ENCODE measurements around the gene RTP5.
"Not testable (repeated sequence)": the region's sequence is repeated elsewhere in the genome, so short reads cannot be mapped to it uniquely, and the experiment has no call there.

RTP5 gene

GRCh38 chr2:241904011-241904718 is 34.6 kb downstream of the RTP5 start:
- DNase-seq: no peak

DNA sequence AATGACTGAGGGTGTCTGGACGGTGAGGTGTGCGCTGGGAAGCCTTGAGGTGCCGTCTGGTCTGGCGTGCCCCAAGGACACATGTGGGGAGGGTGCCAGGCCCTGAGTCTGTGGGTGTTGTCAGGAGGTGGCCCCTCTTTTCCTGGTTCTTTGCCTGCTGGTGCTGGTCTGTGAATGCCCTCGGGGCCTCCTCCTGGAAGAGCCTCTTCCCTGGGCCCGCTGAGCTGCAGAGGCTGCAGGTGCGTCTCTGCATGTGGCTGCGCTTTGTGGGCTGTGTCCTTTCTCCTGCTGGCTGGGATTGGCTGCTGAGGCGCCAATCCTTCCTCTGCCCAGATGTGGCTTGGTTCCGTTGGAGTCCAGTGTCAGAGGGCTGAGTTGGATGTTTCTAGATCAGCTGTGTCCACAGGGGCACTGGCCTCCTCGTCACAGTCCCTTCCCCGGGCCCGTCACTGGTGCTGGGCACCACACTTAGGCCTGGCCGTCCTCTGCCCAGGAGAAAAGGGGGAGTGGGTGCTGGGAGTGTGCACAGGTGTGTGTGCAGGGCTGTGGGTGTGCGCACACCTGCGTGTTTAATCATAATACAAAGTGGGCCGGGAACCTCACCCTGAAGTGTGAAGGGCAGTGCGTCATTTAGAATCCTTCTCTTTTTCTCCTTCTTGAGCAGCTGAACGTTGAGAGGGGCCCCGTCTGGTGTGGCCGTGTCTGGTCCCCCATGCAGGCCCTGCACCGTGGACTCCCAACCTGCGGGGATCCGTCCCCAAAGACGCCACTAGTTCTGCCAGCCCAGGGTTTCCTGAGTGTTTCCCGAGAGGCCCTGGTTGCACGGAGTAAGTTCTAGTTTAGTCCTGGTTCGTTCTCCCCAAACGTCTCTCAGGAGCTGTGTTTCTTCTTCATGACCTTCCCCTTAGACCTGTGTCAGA is 35.5 kb downstream of the RTP5 start:
- DNase-seq: no peak

DNA sequence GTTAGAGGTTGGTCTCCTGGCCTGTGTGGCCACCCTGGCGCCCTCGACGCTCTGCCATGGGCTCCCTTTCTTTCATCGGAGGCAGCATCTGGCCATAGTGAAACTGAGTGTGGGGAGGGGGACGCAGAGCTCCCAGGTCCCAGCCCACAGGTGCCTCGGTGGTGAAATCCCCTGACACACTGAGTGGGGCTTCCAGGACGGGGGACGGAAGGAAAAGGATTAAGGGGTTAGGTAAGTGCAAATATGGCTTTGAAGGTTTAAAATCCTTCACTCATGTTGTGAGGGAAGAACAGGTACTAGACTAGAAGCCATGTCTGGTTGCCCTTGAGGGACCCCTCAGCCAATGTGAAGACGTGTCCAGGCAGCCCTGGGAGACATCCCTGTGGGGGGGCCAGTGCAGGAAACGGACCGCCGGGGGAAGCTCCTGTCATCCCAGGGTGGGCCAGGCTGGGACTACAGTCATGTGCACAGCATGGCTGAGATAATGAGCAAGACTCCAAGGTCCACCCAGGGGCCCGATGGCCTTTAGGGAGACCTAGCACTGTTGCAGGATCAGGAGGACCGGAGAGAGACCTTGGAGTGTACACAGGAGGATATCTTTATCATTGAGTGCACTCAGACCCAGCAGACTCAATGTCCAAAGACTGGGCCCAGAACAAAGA is 36.3 kb downstream of the RTP5 start:
- DNase-seq: no peak

DNA sequence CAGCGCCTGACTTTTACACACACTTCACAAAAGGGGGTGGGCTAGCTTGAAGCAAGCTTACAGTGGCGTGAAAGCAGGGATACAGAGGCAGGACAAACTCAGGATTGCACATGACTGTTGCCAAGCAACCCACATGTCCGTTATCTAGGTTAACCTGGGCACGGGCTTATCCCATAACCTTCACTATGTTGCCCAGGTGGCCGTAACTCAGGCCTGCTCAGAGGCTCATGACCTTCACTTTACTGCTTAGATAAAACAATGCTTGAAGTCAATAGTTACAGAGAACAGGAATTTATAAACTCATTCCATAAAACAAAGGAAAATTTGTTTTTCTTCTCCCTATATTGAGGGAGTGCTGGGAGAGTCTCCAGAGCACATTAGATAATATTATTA is 36.8 kb downstream of the RTP5 start:
- not testable (repeated sequence) for DNase-seq

- DNase-seq: no peak
These were observed 37.5 kb downstream of the RTP5 start for GRCh38 chr2:241906826-241907570.

DNA sequence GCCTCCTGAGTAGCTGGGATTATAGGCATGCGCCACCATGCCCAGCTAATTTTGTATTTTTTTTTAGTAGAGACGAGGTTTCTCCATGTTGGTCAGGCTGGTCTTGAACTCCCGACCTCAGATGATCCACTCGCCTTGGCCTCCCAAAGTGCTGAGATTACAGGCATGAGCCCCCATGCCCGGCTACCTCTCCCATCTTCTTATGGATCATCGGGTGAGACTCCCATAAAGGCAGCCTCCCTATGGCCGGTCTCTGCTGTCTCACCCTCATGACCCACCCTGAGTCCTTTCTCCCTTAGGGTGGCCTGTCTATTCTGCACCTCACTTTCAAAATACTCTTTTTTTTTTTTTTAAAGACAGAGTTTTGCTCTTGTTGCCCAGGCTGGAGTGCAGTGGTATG is 38.3 kb downstream of the RTP5 start:
- not testable (repeated sequence) for DNase-seq

DNA sequence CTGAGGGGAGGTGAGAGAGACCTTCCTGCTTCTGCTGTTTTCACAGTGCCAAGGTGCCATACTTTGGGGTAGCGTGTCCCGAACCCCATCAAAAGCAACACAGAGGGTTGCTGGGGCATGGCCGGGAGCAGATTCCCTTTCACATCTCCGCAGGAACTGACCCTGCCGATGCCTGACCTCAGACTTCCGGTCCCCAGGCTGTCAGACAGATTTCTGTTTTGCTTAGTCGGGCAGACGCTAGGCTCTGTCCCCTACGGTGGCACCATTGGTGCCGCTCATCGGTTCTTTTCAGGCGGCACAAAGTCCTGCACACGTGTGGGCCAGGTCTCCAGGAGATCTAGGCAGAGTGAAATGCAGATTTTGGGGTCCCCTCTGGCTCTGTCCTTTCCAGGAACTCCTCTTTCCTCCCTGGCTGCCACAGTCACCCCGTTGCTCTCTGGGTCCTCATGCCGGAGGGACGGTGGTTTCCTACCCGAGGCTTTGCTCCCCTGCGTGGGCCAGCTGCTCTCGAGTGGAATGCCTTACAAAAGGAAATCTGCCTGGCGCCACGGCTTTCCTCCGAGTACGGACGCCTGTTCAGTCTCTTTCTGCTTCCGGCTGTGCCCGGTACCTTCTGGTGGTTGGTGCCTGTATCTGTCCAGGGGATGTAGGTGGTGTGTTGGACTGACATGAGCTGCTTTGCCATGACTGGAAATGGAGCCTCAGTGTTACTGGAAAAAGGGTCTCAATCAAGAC is 39.3 kb downstream of the RTP5 start:
- DNase-seq: no peak

DNA sequence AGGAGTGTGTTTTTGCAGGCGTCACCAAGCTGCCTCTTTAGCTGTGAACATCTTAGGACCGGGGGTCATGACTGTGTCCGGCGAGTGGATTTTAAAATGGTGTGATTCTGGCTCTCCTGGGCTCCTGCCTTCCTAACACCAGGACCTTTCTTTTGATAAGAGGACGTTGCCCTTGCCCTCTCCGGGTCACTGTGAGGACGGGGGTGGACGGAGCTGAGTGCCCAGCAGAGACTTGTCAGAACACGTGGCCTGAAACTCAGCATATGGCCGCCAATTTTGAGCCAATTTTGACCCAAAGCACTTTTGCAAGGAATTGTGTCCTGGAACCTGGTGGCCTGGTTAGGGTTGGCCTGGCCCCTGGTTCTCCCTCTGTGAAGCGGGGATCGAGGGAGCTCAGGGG is 40.2 kb downstream of the RTP5 start:
- DNase-seq: no peak

- no peak for DNase-seq
These were observed 41.3 kb downstream of the RTP5 start for GRCh38 chr2:241910604-241911520.

DNA sequence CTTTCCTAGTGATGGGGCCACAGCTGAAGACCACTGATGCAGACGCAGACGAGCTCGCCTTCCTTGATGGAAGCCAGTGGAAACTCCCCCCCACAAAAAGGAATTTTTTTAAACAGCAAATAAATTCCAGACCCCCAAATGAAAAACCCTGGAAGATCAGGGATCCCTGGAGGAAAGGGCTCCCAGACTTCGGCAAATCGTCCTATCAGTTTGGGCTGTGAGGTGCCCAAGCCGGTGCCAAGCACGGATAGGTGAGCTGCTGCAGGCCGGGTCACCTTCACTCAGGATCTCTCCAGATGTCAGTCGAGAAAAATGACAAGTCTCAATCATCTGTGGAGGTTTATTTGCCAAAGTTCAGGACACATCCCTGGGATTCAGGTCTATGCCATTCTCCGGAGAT is 42.0 kb downstream of the RTP5 start:
- no peak for DNase-seq

- DNase-seq: no peak
These were observed 42.6 kb downstream of the RTP5 start for GRCh38 chr2:241912021-241912555.

DNA sequence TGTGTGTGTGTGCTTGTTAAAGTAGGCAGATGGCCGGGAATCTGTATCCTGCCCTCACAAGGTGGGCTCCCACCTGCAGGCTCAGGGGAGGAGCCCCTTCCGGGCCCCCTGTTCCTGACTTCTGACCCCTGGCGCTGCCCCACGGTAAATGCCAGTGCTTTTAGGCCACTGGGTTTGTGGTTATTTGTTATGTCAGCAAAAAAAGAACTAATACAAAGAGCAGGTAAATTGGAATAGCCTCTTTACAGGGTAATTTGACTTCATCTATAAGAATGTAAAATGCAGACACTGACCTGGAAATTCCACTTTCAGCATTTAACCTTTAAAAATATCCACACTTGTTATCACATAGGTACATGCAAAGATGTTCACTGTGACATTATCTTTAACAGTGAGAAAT is 44.2 kb downstream of the RTP5 start:
- DNase-seq: no peak

DNA sequence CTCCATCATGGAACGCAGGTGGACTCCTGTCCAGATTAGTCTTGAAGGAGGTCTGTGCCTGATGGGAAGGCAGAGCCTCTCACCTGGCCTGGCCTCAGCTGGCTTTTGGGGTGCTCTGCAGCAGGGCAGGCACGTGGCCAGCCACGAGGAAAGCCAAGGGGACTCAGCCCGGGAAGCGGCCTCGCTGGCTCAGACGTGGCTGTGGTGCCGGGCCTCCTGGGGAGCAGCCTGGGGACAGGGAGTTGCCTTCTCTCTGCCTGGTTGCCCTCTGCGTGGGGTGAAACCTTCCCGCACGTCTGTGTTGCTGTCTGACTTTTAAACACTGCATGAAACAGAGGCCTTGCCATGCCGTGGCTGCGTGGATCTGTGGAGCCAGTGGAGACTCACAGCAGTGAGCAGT is 45.0 kb downstream of the RTP5 start:
- DNase-seq: no peak

DNA sequence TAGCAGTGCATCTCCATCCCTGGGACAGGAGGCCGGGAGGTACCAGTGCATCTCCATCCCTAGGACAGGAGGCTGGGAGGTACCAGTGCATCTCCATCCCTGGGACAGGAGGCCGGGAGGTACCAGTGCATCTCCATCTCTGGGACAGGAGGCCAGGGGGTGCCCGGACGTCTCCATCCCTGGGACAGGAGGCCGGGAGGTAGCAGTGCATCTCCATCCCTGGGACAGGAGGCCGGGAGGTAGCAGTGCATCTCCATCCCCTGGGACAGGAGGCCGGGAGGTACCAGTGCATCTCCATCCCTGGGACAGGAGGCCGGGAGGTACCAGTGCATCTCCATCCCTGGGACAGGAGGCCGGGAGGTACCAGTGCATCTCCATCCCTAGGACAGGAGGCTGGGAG is 52.1 kb downstream of the RTP5 start:
- DNase-seq: not testable (repeated sequence)

DNA sequence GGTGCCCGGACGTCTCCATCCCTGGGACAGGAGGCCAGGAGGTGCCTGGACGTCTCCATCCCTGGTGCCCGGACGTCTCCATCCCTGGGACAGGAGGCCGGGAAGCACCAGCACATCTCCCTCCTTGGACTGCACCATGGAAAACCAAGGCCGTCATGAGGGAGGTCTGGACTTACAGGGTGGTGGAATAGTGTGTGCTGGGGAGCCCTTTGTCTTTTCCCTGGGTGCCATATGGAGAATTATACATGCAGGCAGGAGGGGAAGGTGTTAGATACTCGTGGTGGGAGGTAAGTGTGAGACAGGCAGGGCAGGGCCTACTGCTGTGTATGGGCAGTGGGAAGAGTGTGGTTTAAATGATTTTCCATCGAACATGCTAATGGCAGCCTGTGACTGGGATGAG is 52.9 kb downstream of the RTP5 start:
- DNase-seq: no peak

DNA sequence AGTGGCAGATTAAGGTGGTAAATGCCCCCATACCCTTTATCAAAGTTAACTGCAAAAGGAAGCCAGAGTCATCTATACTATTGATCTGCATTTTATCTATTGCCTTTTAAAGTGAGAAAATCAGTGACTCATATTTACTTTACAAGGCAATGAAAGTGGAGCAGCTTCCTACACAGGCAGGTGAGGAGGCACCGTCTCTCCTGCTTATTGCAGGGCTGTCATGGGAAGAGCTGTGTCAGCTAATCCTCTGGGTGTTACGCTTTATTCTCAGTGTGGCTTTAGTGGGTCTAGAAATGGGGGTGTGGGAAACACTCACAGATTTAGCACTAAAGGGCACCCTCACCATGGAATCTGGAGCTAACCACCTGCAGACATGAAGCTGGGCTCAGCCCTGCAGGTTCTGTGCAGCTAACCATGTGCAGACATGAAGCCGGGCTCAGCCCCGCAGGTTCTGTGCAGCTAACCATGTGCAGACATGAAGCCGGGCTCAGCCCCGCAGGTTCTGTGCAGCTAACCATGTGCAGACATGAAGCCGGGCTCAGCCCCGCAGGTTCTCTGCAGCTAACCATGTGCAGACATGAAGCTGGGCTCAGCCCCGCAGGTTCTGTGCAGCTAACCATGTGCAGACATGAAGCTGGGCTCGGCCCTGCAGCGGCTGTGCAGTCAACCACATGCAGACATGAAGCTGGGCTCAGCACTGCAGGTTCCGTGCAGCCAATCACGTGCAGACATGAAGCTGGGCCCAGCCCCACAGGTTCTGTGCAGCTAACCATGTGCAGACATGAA is 53.5 kb downstream of the RTP5 start:
- DNase-seq: not testable (repeated sequence)
